ENCODE results near the gene KLHL2.

KLHL2 gene

GRCh38 chr4:165199286-165199685 lies 8.1 kb upstream of the KLHL2 start:
- Histone ChIP-seq H3K36me3 (ENCODE audit: control insufficient read depth in 2 of 2, insufficient read depth in 2 of 2, low read length in 2 of 2) (no peaks in the 10 kb centered on the region), H3K9ac (ENCODE audit: low read depth in 1 of 2, low read length in 2 of 2) (no peak overlapping the region), H3K9me3 (ENCODE audit: control insufficient read depth in 2 of 2, low read length in 2 of 2) (no peaks in the 10 kb centered on the region), H3K27ac (ENCODE audit: low read depth in 2 of 2, low read length in 2 of 2) (no peak overlapping the region), H3K4me1 (ENCODE audit: control insufficient read depth in 2 of 2, insufficient read depth in 2 of 2, low read length in 2 of 2) (no peaks in the 10 kb centered on the region), H3K27me3 (ENCODE audit: control insufficient read depth in 2 of 2, insufficient read depth in 2 of 2, low read length in 2 of 2) (no peaks in the 10 kb centered on the region), H3K4me3 (ENCODE audit: low read length in 2 of 2) (no peak overlapping the region)

DNA sequence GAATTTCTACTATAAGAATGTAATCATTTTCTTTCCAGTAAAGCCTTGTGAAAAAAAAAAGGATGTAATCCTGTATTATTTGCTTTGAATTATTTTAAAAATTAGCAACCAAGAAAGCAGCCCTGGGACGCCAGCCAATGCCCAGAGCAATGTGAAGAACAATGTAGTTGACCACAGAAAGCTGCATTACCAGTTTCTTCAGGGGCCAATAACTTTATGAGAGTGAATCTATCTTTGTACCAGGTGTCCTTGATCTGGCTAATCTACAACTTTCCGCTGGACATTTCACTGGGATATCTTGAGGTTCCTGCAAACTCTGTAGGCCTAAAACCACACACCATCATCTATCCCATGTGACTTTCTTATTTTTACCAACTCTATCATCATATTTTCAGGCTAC lies 7.6 kb upstream of the KLHL2 start:
- H3K36me3 ChIP-seq (ENCODE audit: control insufficient read depth in 2 of 2, insufficient read depth in 2 of 2, low read length in 2 of 2): no peaks in the 10 kb centered on the region
- H3K4me1 ChIP-seq (ENCODE audit: control insufficient read depth in 2 of 2, insufficient read depth in 2 of 2, low read length in 2 of 2): no peaks in the 10 kb centered on the region
- H3K9ac ChIP-seq (ENCODE audit: low read depth in 1 of 2, low read length in 2 of 2): no peak overlapping the region
- no peak overlapping the region for H3K27ac ChIP-seq (ENCODE audit: low read depth in 2 of 2, low read length in 2 of 2)
- H3K9me3 ChIP-seq (ENCODE audit: control insufficient read depth in 2 of 2, low read length in 2 of 2): no peaks in the 10 kb centered on the region
- no peaks in the 10 kb centered on the region for H3K27me3 ChIP-seq (ENCODE audit: control insufficient read depth in 2 of 2, insufficient read depth in 2 of 2, low read length in 2 of 2)
- no peak overlapping the region for H3K4me3 ChIP-seq (ENCODE audit: low read length in 2 of 2)

DNA sequence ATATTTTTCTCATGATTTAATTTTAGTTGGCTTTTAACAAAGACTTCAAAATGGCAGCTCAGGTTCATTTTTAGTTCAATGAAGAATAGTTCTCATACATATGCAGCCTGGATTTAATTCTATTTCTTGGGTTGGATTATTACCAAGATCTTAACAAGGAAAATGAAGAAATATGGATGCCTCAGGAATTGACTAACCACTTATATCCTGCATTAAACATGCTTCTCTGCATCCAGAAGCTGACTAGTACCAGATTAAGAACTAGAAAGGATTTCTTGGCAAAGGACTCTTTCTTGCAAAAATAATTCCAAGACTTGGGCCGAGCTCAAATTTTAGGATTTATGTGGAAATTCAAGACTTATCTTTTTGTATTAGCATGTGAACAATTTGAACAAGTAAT lies 5.6 kb upstream of the KLHL2 start:
- Histone ChIP-seq H3K27me3 (ENCODE audit: control insufficient read depth in 2 of 2, insufficient read depth in 2 of 2, low read length in 2 of 2) (no peaks in the 10 kb centered on the region), H3K9ac (ENCODE audit: low read depth in 1 of 2, low read length in 2 of 2) (no peak overlapping the region), H3K36me3 (ENCODE audit: control insufficient read depth in 2 of 2, insufficient read depth in 2 of 2, low read length in 2 of 2) (no peaks in the 10 kb centered on the region), H3K4me1 (ENCODE audit: control insufficient read depth in 2 of 2, insufficient read depth in 2 of 2, low read length in 2 of 2) (peaks cover 7% of the 10 kb centered on the region in 2 donors), H3K27ac (ENCODE audit: low read depth in 2 of 2, low read length in 2 of 2) (no peak overlapping the region), H3K9me3 (ENCODE audit: control insufficient read depth in 2 of 2, low read length in 2 of 2) (no peaks in the 10 kb centered on the region), H3K4me3 (ENCODE audit: low read length in 2 of 2) (no peak overlapping the region)

DNA sequence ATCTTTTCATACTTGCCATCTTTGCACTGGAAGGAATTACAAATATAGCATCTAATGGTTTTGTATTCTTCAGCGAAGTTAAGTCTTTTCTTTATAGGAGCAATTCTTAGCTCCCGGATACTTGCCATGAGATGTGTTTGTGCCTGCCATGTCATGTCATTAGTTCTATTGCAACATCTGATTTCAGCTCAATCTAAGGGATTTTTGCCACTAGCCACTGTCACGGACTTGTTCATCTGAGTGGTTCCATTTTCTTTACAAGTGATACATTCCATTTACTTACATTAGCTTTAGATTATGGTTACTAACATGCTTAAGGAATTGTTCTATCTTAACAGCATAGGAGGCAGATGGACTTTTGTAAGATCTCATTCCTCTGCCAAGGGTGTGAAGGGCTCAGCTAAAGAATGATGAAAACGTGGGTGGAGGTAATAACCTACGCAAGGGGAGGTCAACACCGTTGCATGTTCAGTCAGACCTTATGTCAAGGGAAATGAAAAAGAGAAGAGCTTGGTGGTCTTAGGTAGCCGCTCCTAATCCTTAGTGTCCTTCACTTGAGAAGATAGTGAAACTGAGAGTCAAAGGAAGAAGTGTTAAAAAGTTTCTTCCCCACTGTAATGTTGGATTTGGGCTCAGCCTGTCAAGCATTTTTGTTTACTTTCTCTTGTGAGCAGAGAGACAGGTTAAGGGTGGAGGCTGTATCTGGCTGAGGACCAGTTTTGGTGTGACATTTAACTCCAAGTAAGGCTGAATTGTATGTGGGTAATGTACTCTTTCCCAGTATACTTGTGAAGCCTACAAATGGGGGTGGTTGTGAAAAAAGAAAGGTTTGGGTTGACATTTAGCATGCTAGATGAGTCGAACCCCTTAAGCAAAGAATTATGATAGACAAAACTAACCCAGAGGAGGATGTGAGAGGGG lies 3.6 kb upstream of the KLHL2 start:
- Histone ChIP-seq H3K9ac (ENCODE audit: low read depth in 1 of 2, low read length in 2 of 2) (no peak overlapping the region), H3K36me3 (ENCODE audit: control insufficient read depth in 2 of 2, insufficient read depth in 2 of 2, low read length in 2 of 2) (no peaks in the 10 kb centered on the region), H3K27me3 (ENCODE audit: control insufficient read depth in 2 of 2, insufficient read depth in 2 of 2, low read length in 2 of 2) (no peaks in the 10 kb centered on the region), H3K27ac (ENCODE audit: low read depth in 2 of 2, low read length in 2 of 2) (no peak overlapping the region), H3K4me3 (ENCODE audit: low read length in 2 of 2) (no peak overlapping the region), H3K9me3 (ENCODE audit: control insufficient read depth in 2 of 2, low read length in 2 of 2) (no peaks in the 10 kb centered on the region), H3K4me1 (ENCODE audit: control insufficient read depth in 2 of 2, insufficient read depth in 2 of 2, low read length in 2 of 2) (peaks cover 7 to 9% of the 10 kb centered on the region in 2 donors)

DNA sequence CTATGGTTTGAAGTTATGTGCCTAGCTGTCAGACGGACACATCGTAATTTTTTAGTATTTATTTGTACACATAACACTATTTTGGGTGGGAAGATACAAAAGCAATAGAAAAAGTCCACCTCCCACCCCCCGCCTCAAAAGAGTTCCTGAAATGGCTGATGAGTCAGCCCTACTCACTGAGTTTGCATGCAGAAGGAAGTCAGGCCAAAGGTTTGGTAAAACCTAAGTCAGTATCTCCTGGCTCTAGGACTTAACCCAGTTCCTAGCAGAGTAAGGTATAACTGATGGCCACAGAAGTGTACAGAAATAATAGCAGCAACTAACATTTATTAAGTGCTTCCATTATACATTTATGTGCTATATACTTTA lies 2.9 kb upstream of the KLHL2 start:
- H3K27ac ChIP-seq (ENCODE audit: low read depth in 2 of 2, low read length in 2 of 2): no peak overlapping the region

GRCh38 chr4:165207016-165207430 lies 338 bp upstream of the KLHL2 start:
- peaks cover 7 to 9% of the 10 kb centered on the region in 2 donors for H3K4me1 ChIP-seq (ENCODE audit: control insufficient read depth in 2 of 2, insufficient read depth in 2 of 2, low read length in 2 of 2)
- H3K36me3 ChIP-seq (ENCODE audit: control insufficient read depth in 2 of 2, insufficient read depth in 2 of 2, low read length in 2 of 2): no peaks in the 10 kb centered on the region
- peak overlapping the region; percentile 5 to 66 for H3K27ac ChIP-seq (ENCODE audit: low read depth in 2 of 2, low read length in 2 of 2)
- peak overlapping the region; percentile 81 to 84 for H3K9ac ChIP-seq (ENCODE audit: low read depth in 1 of 2, low read length in 2 of 2)
- no peaks in the 10 kb centered on the region for H3K27me3 ChIP-seq (ENCODE audit: control insufficient read depth in 2 of 2, insufficient read depth in 2 of 2, low read length in 2 of 2)
- H3K4me3 ChIP-seq (ENCODE audit: low read length in 2 of 2): peak overlapping the region; percentile 69 to 97
- H3K9me3 ChIP-seq (ENCODE audit: control insufficient read depth in 2 of 2, low read length in 2 of 2): no peaks in the 10 kb centered on the region

More for the DNA sequence above, 2.9 kb upstream of the KLHL2 start:
- H3K9me3 ChIP-seq (ENCODE audit: control insufficient read depth in 2 of 2, low read length in 2 of 2): no peaks in the 10 kb centered on the region
- no peaks in the 10 kb centered on the region for H3K36me3 ChIP-seq (ENCODE audit: control insufficient read depth in 2 of 2, insufficient read depth in 2 of 2, low read length in 2 of 2)
- no peak overlapping the region for H3K4me3 ChIP-seq (ENCODE audit: low read length in 2 of 2)
- H3K27me3 ChIP-seq (ENCODE audit: control insufficient read depth in 2 of 2, insufficient read depth in 2 of 2, low read length in 2 of 2): no peaks in the 10 kb centered on the region
- H3K9ac ChIP-seq (ENCODE audit: low read depth in 1 of 2, low read length in 2 of 2): no peak overlapping the region
- H3K4me1 ChIP-seq (ENCODE audit: control insufficient read depth in 2 of 2, insufficient read depth in 2 of 2, low read length in 2 of 2): peaks cover 7 to 9% of the 10 kb centered on the region in 2 donors

GRCh38 chr4:165208221-165208652 lies 876 bp downstream of the KLHL2 start:
- peak overlapping the region in 1 of 2 donors; percentile 77 for H3K27ac ChIP-seq (ENCODE audit: low read depth in 2 of 2, low read length in 2 of 2)
- H3K36me3 ChIP-seq (ENCODE audit: control insufficient read depth in 2 of 2, insufficient read depth in 2 of 2, low read length in 2 of 2): no peaks in the 10 kb centered on the region
- H3K27me3 ChIP-seq (ENCODE audit: control insufficient read depth in 2 of 2, insufficient read depth in 2 of 2, low read length in 2 of 2): no peaks in the 10 kb centered on the region
- H3K4me1 ChIP-seq (ENCODE audit: control insufficient read depth in 2 of 2, insufficient read depth in 2 of 2, low read length in 2 of 2): peaks cover 7 to 9% of the 10 kb centered on the region in 2 donors
- peak overlapping the region; percentile 69 to 87 for H3K4me3 ChIP-seq (ENCODE audit: low read length in 2 of 2)
- H3K9ac ChIP-seq (ENCODE audit: low read depth in 1 of 2, low read length in 2 of 2): peak overlapping the region; percentile 70 to 84
- no peaks in the 10 kb centered on the region for H3K9me3 ChIP-seq (ENCODE audit: control insufficient read depth in 2 of 2, low read length in 2 of 2)

- H3K4me3 ChIP-seq (ENCODE audit: low read length in 2 of 2): peak overlapping the region in 1 of 2 donors; percentile 87
- no peak overlapping the region for H3K9ac ChIP-seq (ENCODE audit: low read depth in 1 of 2, low read length in 2 of 2)
- H3K27ac ChIP-seq (ENCODE audit: low read depth in 2 of 2, low read length in 2 of 2): no peak overlapping the region
- H3K9me3 ChIP-seq (ENCODE audit: control insufficient read depth in 2 of 2, low read length in 2 of 2): no peaks in the 10 kb centered on the region
- no peaks in the 10 kb centered on the region for H3K27me3 ChIP-seq (ENCODE audit: control insufficient read depth in 2 of 2, insufficient read depth in 2 of 2, low read length in 2 of 2)
- peaks cover 7 to 9% of the 10 kb centered on the region in 2 donors for H3K4me1 ChIP-seq (ENCODE audit: control insufficient read depth in 2 of 2, insufficient read depth in 2 of 2, low read length in 2 of 2)
- no peaks in the 10 kb centered on the region for H3K36me3 ChIP-seq (ENCODE audit: control insufficient read depth in 2 of 2, insufficient read depth in 2 of 2, low read length in 2 of 2)
These were observed 1.5 kb downstream of the KLHL2 start for GRCh38 chr4:165208741-165209388.

DNA sequence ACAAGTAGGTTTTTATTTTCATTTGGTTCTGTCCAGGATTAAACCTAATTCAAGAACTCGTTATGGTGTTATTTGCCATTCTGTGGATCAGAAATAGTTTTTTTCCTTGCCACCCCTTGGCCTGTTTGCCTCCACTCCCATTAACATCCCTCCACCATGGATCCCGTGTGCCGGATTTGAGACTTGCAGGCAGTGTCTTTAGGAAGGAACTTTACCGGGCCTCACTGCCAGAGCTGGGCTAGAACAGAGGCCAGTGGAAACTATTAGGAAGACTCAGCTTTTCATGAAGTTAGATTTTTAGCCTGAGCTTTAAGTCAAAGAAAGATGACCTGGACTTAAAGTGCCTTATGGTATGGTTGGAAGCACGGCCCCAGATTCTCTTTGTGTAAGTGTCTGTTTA lies 2.4 kb downstream of the KLHL2 start:
- Histone ChIP-seq H3K9me3 (ENCODE audit: control insufficient read depth in 2 of 2, low read length in 2 of 2) (no peaks in the 10 kb centered on the region), H3K4me1 (ENCODE audit: control insufficient read depth in 2 of 2, insufficient read depth in 2 of 2, low read length in 2 of 2) (peaks cover 7 to 9% of the 10 kb centered on the region in 2 donors), H3K27me3 (ENCODE audit: control insufficient read depth in 2 of 2, insufficient read depth in 2 of 2, low read length in 2 of 2) (no peaks in the 10 kb centered on the region), H3K4me3 (ENCODE audit: low read length in 2 of 2) (no peak overlapping the region), H3K27ac (ENCODE audit: low read depth in 2 of 2, low read length in 2 of 2) (no peak overlapping the region), H3K9ac (ENCODE audit: low read depth in 1 of 2, low read length in 2 of 2) (no peak overlapping the region), H3K36me3 (ENCODE audit: control insufficient read depth in 2 of 2, insufficient read depth in 2 of 2, low read length in 2 of 2) (no peaks in the 10 kb centered on the region)

- H3K4me1 ChIP-seq (ENCODE audit: control insufficient read depth in 2 of 2, insufficient read depth in 2 of 2, low read length in 2 of 2): peaks cover 7 to 9% of the 10 kb centered on the region in 2 donors
- no peak overlapping the region for H3K4me3 ChIP-seq (ENCODE audit: low read length in 2 of 2)
- H3K36me3 ChIP-seq (ENCODE audit: control insufficient read depth in 2 of 2, insufficient read depth in 2 of 2, low read length in 2 of 2): no peaks in the 10 kb centered on the region
- H3K9me3 ChIP-seq (ENCODE audit: control insufficient read depth in 2 of 2, low read length in 2 of 2): no peaks in the 10 kb centered on the region
- H3K27ac ChIP-seq (ENCODE audit: low read depth in 2 of 2, low read length in 2 of 2): no peak overlapping the region
- H3K27me3 ChIP-seq (ENCODE audit: control insufficient read depth in 2 of 2, insufficient read depth in 2 of 2, low read length in 2 of 2): no peaks in the 10 kb centered on the region
- H3K9ac ChIP-seq (ENCODE audit: low read depth in 1 of 2, low read length in 2 of 2): no peak overlapping the region
These were observed 3.2 kb downstream of the KLHL2 start for GRCh38 chr4:165210566-165210965.
